Brain microvascular endothelial cell (primary cell): ENCODE measurements around the gene HLA-DOA.

ENCODE experiments used
- DNase-seq: peaks from one replicate; pipeline ENCODE4 v3.0.0-alpha.2; 2020
- H3K27ac ChIP-seq: fragments of 250-450 bp; sonication (Bioruptor Pico); 2 replicates; pipeline ENCODE4 v1.5.1; 2020; ENCODE audit warnings: mild to moderate bottlenecking, moderate library complexity
- H3K27me3 ChIP-seq: fragments of 250-450 bp; sonication (Bioruptor Pico); replicated peaks from 2 replicates; pipeline ENCODE4 v1.5.1; 2020; ENCODE audit warnings: mild to moderate bottlenecking
- H3K36me3 ChIP-seq: fragments of 250-450 bp; sonication (Bioruptor Pico); replicated peaks from 2 replicates; pipeline ENCODE4 v1.5.1; 2020; ENCODE audit warnings: mild to moderate bottlenecking
- H3K4me3 ChIP-seq: 2 replicates; pipeline ENCODE4 v1.5.1; 2011; ENCODE audit warnings: low read depth, mild to moderate bottlenecking, control low read depth, low read length, moderate library complexity
- in situ Hi-C: cut with HindIII; loops from 2 replicates; pipeline ENCODE4 v1.10.0; 2017; ENCODE audit warnings: low sequenced_read_pairs, low pct_ligation_motif_present
- TF ChIP-seq, protein P1 (sequence below): IDR thresholded peaks from 2 replicates; pipeline ENCODE4 v1.5.1; 2011; ENCODE audit warnings: low read depth, mild to moderate bottlenecking, moderate library complexity, low read length, control low read depth, inconsistent platforms; ENCODE audit errors: missing control alignments

Gene HLA-DOA

GRCh38 chr6:32971581-32972352 lies 37.6 kb downstream of the HLA-DOA start:
- DNase-seq, result peak; percentile 100
- no peaks in the 10 kb centered on the region for H3K27me3 ChIP-seq
- H3K27ac ChIP-seq, result peak overlapping the region; percentile 100
- TF ChIP-seq, protein P1, sequence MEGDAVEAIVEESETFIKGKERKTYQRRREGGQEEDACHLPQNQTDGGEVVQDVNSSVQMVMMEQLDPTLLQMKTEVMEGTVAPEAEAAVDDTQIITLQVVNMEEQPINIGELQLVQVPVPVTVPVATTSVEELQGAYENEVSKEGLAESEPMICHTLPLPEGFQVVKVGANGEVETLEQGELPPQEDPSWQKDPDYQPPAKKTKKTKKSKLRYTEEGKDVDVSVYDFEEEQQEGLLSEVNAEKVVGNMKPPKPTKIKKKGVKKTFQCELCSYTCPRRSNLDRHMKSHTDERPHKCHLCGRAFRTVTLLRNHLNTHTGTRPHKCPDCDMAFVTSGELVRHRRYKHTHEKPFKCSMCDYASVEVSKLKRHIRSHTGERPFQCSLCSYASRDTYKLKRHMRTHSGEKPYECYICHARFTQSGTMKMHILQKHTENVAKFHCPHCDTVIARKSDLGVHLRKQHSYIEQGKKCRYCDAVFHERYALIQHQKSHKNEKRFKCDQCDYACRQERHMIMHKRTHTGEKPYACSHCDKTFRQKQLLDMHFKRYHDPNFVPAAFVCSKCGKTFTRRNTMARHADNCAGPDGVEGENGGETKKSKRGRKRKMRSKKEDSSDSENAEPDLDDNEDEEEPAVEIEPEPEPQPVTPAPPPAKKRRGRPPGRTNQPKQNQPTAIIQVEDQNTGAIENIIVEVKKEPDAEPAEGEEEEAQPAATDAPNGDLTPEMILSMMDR, result peak; percentile 0
- peaks cover 45% of the 10 kb centered on the region for H3K36me3 ChIP-seq
- in situ Hi-C loops, result no loop called here
- peak overlapping the region; percentile 98 for H3K4me3 ChIP-seq

DNA sequence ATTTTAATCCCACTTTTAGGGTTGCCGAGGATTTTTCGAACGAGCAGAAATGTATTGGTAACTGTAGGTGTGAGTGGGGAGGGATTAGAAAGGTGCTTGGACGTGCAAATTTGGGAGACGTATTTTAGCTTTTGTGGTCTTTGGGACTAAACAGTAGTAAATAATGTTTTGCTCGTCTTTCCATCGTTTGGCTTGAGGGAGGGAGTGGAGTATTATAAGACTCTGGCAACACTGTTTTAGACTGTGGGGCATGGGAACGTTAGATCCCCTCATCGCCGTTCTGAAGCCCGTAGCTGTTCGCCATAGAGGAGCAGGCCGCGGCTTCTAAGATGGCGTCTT lies 38.2 kb downstream of the HLA-DOA start:
- TF ChIP-seq, protein P1, result no peak
- in situ Hi-C loops, result no loop called here
- H3K4me3 ChIP-seq, result peak overlapping the region; percentile 77
- no peaks in the 10 kb centered on the region for H3K27me3 ChIP-seq
- H3K36me3 ChIP-seq, result peaks cover 39% of the 10 kb centered on the region
- H3K27ac ChIP-seq, result peak overlapping the region; percentile 100
- no peak for DNase-seq

DNA sequence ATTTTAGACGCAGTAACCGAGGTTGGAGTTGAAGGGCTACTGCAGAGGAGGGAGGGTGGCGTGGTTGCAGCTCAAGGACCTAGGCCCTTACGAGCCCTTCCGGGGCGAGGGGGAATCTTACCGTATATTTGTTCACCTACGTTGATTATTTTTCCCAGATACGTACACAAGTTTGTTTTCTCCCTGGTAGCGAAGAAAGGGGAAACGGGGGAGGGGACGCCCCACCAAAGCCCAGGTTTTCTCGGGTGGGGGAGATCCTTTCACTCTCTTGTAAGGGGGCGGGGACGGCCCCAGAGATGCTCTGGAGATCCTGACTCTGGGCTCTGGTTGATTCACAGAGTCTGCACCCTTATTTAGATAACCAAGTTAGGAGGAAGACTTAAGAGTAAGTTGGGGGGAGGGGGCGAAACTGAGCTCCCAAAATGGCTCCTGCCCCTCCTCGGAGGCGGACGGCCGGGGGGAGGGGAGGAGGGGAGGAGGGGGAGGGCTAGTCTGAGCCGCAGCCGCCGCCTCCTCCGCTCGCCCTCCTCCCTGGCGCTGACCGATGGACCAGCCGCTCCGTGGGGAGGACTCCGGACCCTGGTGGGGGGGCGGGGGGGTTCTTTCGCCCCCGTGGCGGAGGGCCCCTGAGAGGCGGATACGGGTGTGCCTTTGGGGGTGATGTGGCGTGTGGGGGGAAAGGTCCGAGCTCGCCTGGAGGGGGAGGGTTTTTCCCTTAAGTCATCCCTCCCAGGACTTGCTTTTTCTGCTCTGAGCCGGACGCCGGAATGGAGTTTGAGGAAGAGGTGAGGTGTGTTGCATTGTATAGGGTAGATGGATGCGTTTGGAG lies 38.8 kb downstream of the HLA-DOA start:
- Histone ChIP-seq H3K4me3 (peak overlapping the region; percentile 77), H3K27ac (peak overlapping the region; percentile 100), H3K27me3 (no peaks in the 10 kb centered on the region), H3K36me3 (peaks cover 34% of the 10 kb centered on the region)
- TF ChIP-seq, protein P1, result no peak
- peak; percentile 87 for DNase-seq
- in situ Hi-C loops, result no loop called here

- DNase-seq, result peak; percentile 92
These were observed 39.5 kb downstream of the HLA-DOA start for GRCh38 chr6:32969685-32970412.

More at GRCh38 chr6:32969685-32970412, 39.5 kb downstream of the HLA-DOA start:
- in situ Hi-C loops, result no loop called here
- no peaks in the 10 kb centered on the region for H3K27me3 ChIP-seq
- TF ChIP-seq, protein P1, result peak; percentile 43
- H3K4me3 ChIP-seq, result peak overlapping the region; percentile 77
- H3K27ac ChIP-seq, result peak overlapping the region; percentile 100
- H3K36me3 ChIP-seq, result peaks cover 28% of the 10 kb centered on the region
